SK-N-SH (cell line): ENCODE results near the gene CD274. TPM values are rescaled to one million over a fixed set of nuclear protein-coding genes. Genes with fewer than 3 reads are reported as not detected.

Experiments used
- CTCF ChIA-PET: fragments of 300-600, 350-600 bp; formaldehyde crosslinking; extraction: SDS; loops from one replicate; lab custom pipeline; 2021; lab: Yijun Ruan, JAX
- POLR2A ChIA-PET: fragments of 350-600 bp; sonication (Branson Sonifier 250); formaldehyde crosslinking; extraction: SDS; loops from one replicate; lab custom pipeline; 2020; ENCODE audit warnings: antibody characterized with exemption, inconsistent platforms; lab: Yijun Ruan, JAX
- DNase-seq: peaks from one replicate; pipeline ENCODE4 v3.0.0; 2012
- H2AFZ ChIP-seq: fragments of 200-600 bp; sonication (generic); 2 replicates; pipeline ENCODE4 v1.8.1; 2016; ENCODE audit warnings: antibody characterized with exemption, mild to moderate bottlenecking, low read depth
- H3F3A ChIP-seq: fragments of 200-600 bp; sonication (generic); replicated peaks from 2 replicates; pipeline ENCODE3; 2016; ENCODE audit warnings: antibody characterized with exemption, mild to moderate bottlenecking; ENCODE audit not compliant: insufficient read depth
- H3K27ac ChIP-seq, 2 experiments: fragments of 200-500 bp in 1 of 2; fragments of 200-600 bp in 1 of 2; sonication (Bioruptor generic) in 1 of 2; sonication (generic), shearing (Covaris generic) in 1 of 2; 2 replicates each; pipeline versions ENCODE4 v1.5.1 to v1.6.1; 2014 to 2016; ENCODE audit warnings: low read depth in 2 of 2, inconsistent platforms in 1 of 2, low read length in 1 of 2, mild to moderate bottlenecking in 1 of 2, mixed read lengths in 1 of 2
- H3K27me3 ChIP-seq: fragments of 200-600 bp; sonication (generic), shearing (Covaris generic); 2 replicates; pipeline ENCODE4 v1.6.1; 2016; ENCODE audit warnings: mixed run types; ENCODE audit not compliant: insufficient read depth
- H3K36me3 ChIP-seq, 2 experiments: fragments of 200-500 bp in 1 of 2; fragments of 200-600 bp in 1 of 2; sonication (Bioruptor generic) in 1 of 2; sonication (generic) in 1 of 2; replicated peaks in 1 of 2; 2 replicates each; pipeline versions ENCODE3 to v1.5.1; 2014 to 2016; ENCODE audit warnings: low read length in 1 of 2, mild to moderate bottlenecking in 1 of 2; ENCODE audit not compliant: insufficient read depth in 2 of 2, control insufficient read depth in 1 of 2
- H3K4me1 ChIP-seq, 2 experiments: fragments of 200-500 bp in 1 of 2; fragments of 200-600 bp in 1 of 2; sonication (Bioruptor generic) in 1 of 2; sonication (generic), shearing (Covaris generic) in 1 of 2; 2 replicates each; pipeline versions ENCODE4 v1.5.1 to v1.6.1; 2014 to 2016; ENCODE audit warnings: low read depth in 1 of 2, low read length in 1 of 2, mixed run types in 1 of 2; ENCODE audit not compliant: insufficient read depth in 2 of 2, control insufficient read depth in 1 of 2
- H3K4me2 ChIP-seq: fragments of 200-600 bp; sonication (generic), shearing (Covaris generic); 2 replicates; pipeline ENCODE4 v1.6.1; 2017; ENCODE audit warnings: mixed run types
- H3K4me3 ChIP-seq, 2 experiments: fragments of 200-500 bp in 1 of 2; fragments of 200-600 bp in 1 of 2; sonication (Bioruptor generic) in 1 of 2; sonication (generic), shearing (Covaris generic) in 1 of 2; 2 replicates each; pipeline versions ENCODE4 v1.5.1 to v1.8.1; 2014 to 2016; ENCODE audit warnings: low read depth in 2 of 2, inconsistent platforms in 1 of 2, low read length in 1 of 2, mild to moderate bottlenecking in 1 of 2, mixed read lengths in 1 of 2, moderate library complexity in 1 of 2
- H3K79me2 ChIP-seq: fragments of 200-600 bp; sonication (generic); 2 replicates; pipeline ENCODE4 v1.8.1; 2017; ENCODE audit warnings: mild to moderate bottlenecking; ENCODE audit not compliant: insufficient read depth
- H3K9ac ChIP-seq: fragments of 200-600 bp; sonication (generic); 2 replicates; pipeline ENCODE4 v1.6.1; 2017; ENCODE audit warnings: mixed run types
- H3K9me2 ChIP-seq: fragments of 200-600 bp; sonication (generic); 2 replicates; pipeline ENCODE4 v1.6.1; 2017; ENCODE audit warnings: mixed run types
- H3K9me3 ChIP-seq: fragments of 200-600 bp; sonication (generic); 2 replicates; pipeline ENCODE4 v1.6.1; 2017; ENCODE audit warnings: mixed run types, mild to moderate bottlenecking, moderate library complexity
- H4K20me1 ChIP-seq: fragments of 200-600 bp; sonication (generic); 2 replicates; pipeline ENCODE4 v1.6.1; 2017; ENCODE audit warnings: mild to moderate bottlenecking, mixed run types; ENCODE audit not compliant: insufficient read depth
- ELF1 ChIP-seq: IDR thresholded peaks from 2 replicates; pipeline ENCODE4 v1.4.0; 2012
- GABPA ChIP-seq: IDR thresholded peaks from 2 replicates; pipeline ENCODE4 v1.4.0; 2012; ENCODE audit warnings: low read depth, mild to moderate bottlenecking
- GATA2 ChIP-seq: sonication (generic); formaldehyde crosslinking; IDR thresholded peaks from 2 replicates; pipeline ENCODE4 v1.5.0; 2020; ENCODE audit warnings: mild to moderate bottlenecking, missing genetic modification reagents
- JUND ChIP-seq: IDR thresholded peaks from 2 replicates; pipeline ENCODE4 v1.4.0; 2012
- MXI1 ChIP-seq: IDR thresholded peaks from 2 replicates; pipeline ENCODE4 v1.6.1; 2012; ENCODE audit warnings: mild to moderate bottlenecking, low read depth, low read length, improper control_type of control experiment
- NFIC ChIP-seq: IDR thresholded peaks from 2 replicates; pipeline ENCODE4 v1.4.0; 2012; ENCODE audit warnings: borderline replicate concordance
- NRF1 ChIP-seq: IDR thresholded peaks from 2 replicates; pipeline ENCODE4 v1.6.1; 2012; ENCODE audit warnings: low read depth, mild to moderate bottlenecking, low read length
- PBX3 ChIP-seq: IDR thresholded peaks from 2 replicates; pipeline ENCODE4; 2012
- POLR2AphosphoS5 ChIP-seq: IDR thresholded peaks from 2 replicates; pipeline ENCODE4 v1.6.1; 2012; ENCODE audit warnings: low read depth, low read length
- RAD21 ChIP-seq: IDR thresholded peaks from 2 replicates; pipeline ENCODE4 v1.6.1; 2012; ENCODE audit warnings: mild to moderate bottlenecking, low read length
- TCF12 ChIP-seq: IDR thresholded peaks from 2 replicates; pipeline ENCODE4 v1.4.0; 2012
- TEAD4 ChIP-seq: IDR thresholded peaks from 2 replicates; pipeline ENCODE4 v1.4.0; 2012; ENCODE audit warnings: mild to moderate bottlenecking, borderline replicate concordance; ENCODE audit not compliant: insufficient read depth
- ZBTB33 ChIP-seq: IDR thresholded peaks from 2 replicates; pipeline ENCODE4 v1.4.0; 2012; ENCODE audit warnings: low read depth, borderline replicate concordance
- WGBS: methylation state at CpG from one replicate; pipeline ENCODE4 v1.1.6; 2017; ENCODE audit warnings: low lambda C conversion rate; 5-methylcytosine and 5-hydroxymethylcytosine counted together
- polyA plus RNA-seq, 3 experiments: library from polyadenylated mRNA; depleted of rRNA; stranded (reverse); fragments of >200 nt; gene quantifications; 2 replicates each; pipeline ENCODE4 v1.2.3, GENCODE V29; 2012
- TF ChIP-seq, protein P1 (sequence below): IDR thresholded peaks from 2 replicates; pipeline ENCODE4 v1.6.1; 2012; ENCODE audit warnings: mild to moderate bottlenecking, low read depth, low read length, moderate library complexity

The CD274 gene
- polyA plus RNA-seq, 1 of the 3 experiments (the other 2 are of a cell fraction), result 25.8 TPM

DNA sequence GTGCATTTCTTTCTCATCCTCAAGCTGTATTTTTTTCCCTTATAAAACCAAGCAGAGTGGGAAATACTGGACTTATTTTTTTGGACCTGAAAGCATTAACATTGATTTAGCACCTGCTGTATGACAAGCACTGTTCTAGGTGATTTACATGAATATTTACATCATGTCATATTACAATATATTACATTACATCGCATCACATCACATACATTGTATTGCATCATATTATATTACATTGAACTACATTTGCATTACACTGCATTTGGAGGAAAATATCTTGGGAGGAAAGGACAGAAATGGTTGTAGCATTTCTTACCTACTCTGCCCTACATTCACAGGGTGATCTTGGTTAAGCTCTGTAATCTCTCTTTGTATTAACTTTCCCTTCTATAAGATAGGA lies 48.8 kb downstream of the CD274 start:
- TF ChIP-seq, protein P1, sequence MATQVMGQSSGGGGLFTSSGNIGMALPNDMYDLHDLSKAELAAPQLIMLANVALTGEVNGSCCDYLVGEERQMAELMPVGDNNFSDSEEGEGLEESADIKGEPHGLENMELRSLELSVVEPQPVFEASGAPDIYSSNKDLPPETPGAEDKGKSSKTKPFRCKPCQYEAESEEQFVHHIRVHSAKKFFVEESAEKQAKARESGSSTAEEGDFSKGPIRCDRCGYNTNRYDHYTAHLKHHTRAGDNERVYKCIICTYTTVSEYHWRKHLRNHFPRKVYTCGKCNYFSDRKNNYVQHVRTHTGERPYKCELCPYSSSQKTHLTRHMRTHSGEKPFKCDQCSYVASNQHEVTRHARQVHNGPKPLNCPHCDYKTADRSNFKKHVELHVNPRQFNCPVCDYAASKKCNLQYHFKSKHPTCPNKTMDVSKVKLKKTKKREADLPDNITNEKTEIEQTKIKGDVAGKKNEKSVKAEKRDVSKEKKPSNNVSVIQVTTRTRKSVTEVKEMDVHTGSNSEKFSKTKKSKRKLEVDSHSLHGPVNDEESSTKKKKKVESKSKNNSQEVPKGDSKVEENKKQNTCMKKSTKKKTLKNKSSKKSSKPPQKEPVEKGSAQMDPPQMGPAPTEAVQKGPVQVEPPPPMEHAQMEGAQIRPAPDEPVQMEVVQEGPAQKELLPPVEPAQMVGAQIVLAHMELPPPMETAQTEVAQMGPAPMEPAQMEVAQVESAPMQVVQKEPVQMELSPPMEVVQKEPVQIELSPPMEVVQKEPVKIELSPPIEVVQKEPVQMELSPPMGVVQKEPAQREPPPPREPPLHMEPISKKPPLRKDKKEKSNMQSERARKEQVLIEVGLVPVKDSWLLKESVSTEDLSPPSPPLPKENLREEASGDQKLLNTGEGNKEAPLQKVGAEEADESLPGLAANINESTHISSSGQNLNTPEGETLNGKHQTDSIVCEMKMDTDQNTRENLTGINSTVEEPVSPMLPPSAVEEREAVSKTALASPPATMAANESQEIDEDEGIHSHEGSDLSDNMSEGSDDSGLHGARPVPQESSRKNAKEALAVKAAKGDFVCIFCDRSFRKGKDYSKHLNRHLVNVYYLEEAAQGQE, result no peak
- TF ChIP-seq ELF1 (no peak), PBX3 (no peak), GATA2 (CRISPR knock-in tag) (no peak), TCF12 (no peak), TEAD4 (no peak), RAD21 (no peak), NRF1 (no peak), ZBTB33 (no peak)
- POLR2A ChIA-PET, result no interaction called here
- CTCF ChIA-PET, result interaction anchor here (0.6 to 1.3 kb wide), 3 partner anchors 49 to 90 kb away, joined by 3 to 4 read pairs (median 4); partner anchors contain the start of gene CD274

GRCh38 chr9:5499889-5500398 lies 49.6 kb downstream of the CD274 start:
- peaks cover 30% of the 10 kb centered on the region for H3F3A ChIP-seq
- H3K4me3 ChIP-seq, result no peak overlapping the region
- H3K79me2 ChIP-seq, result no peaks in the 10 kb centered on the region
- WGBS, result 32% methylated on average over 4 of the region's 4 CpGs
- H4K20me1 ChIP-seq, result no peaks in the 10 kb centered on the region
- no peaks in the 10 kb centered on the region for H3K9me2 ChIP-seq
- H2AFZ ChIP-seq, result no peak overlapping the region; the same call in 1 of the 2 replicates
- no peaks in the 10 kb centered on the region for H3K36me3 ChIP-seq
- H3K4me1 ChIP-seq, result peaks cover 15 to 23% of the 10 kb centered on the region in 2 experiments
- ChIA-PET POLR2A (no interaction called here), CTCF (interaction anchor here (0.6 to 1.3 kb wide), 2 partner anchors 12 to 49 kb away, joined by 3 to 4 read pairs; partner anchors contain the start of gene CD274)
- H3K4me2 ChIP-seq, result 0 out of 2 replicates have a peak overlapping the region, but pooled peaks have one; percentile 23
- H3K9ac ChIP-seq, result no peak overlapping the region
- peak overlapping the region; percentile 52 to 87; a peak in 3 of 4 replicates for H3K27ac ChIP-seq
- H3K9me3 ChIP-seq, result peaks cover 6% of the 10 kb centered on the region; the same call in 1 of the 2 replicates
- DNase-seq, result peak; percentile 33
- no peaks in the 10 kb centered on the region for H3K27me3 ChIP-seq
- TF ChIP-seq JUND, result peak; percentile 20; the same call in 1 of the 2 replicates
- TF ChIP-seq NFIC, result peak; percentile 86
- no peak for TF ChIP-seq NRF1
- TF ChIP-seq POLR2AphosphoS5, result no peak
- TF ChIP-seq, protein P1, result no peak
- TF ChIP-seq PBX3, result 0 out of 2 replicates have a peak, but pooled peaks have one; percentile 21
- TF ChIP-seq MXI1, result no peak
- TF ChIP-seq GABPA, result no peak

More for the DNA sequence above, 48.8 kb downstream of the CD274 start:
- no peaks in the 10 kb centered on the region for H3K9me2 ChIP-seq
- peaks cover 33% of the 10 kb centered on the region for H3F3A ChIP-seq
- H3K9me3 ChIP-seq, result 0 out of 2 replicates have a peak, but pooled peaks cover 3% of the 10 kb centered on the region
- no peaks in the 10 kb centered on the region for H3K36me3 ChIP-seq
- no peaks in the 10 kb centered on the region for H3K27me3 ChIP-seq
- H3K9ac ChIP-seq, result no peak overlapping the region
- H3K4me3 ChIP-seq, result no peak overlapping the region
- H4K20me1 ChIP-seq, result no peaks in the 10 kb centered on the region
- H3K27ac ChIP-seq, result peak overlapping the region in 1 of 2 experiments; percentile 52; a peak in 3 of 4 replicates
- no peak for DNase-seq
- WGBS, result 93% methylated on average over 1 of the region's 1 CpG
- no peak overlapping the region for H3K4me2 ChIP-seq
- H3K79me2 ChIP-seq, result no peaks in the 10 kb centered on the region
- H3K4me1 ChIP-seq, result peaks cover 15 to 24% of the 10 kb centered on the region in 2 experiments
- H2AFZ ChIP-seq, result no peak overlapping the region
